Activated B cell treated with CpG ODN at 0.5 μM for 24 hours (primary cell): ENCODE measurements around the gene CEACAM1. TPM values are rescaled to one million over a fixed set of nuclear protein-coding genes. Genes with fewer than 3 reads are reported as not detected.

ENCODE experiments used
- ATAC-seq: fragments of 200-7000 bp; cut with Tn5 transposase; one replicate; pipeline ENCODE4 v1.10.0; 2021; ENCODE audit warnings: low read depth, mild to moderate bottlenecking, moderate library complexity
- CTCF ChIA-PET: fragments of 350-600 bp; sonication (Branson Sonifier 250); formaldehyde crosslinking; loops from one replicate; lab custom pipeline; 2021; ENCODE audit warnings: antibody characterized with exemption; lab: Charles Lee
- POLR2A ChIA-PET: fragments of 350-600 bp; sonication (Branson Sonifier 250); formaldehyde crosslinking; loops from one replicate; lab custom pipeline; 2021; ENCODE audit warnings: antibody characterized with exemption; lab: Charles Lee
- DNase-seq: peaks from one replicate; pipeline ENCODE4 v3.0.0; 2022
- H3K27ac Mint-ChIP-seq: one replicate; pipeline ENCODE4 v1.8.0; 2020; ENCODE audit warnings: mixed read lengths
- H3K27me3 Mint-ChIP-seq: one replicate; pipeline ENCODE4 v1.8.0; 2021; ENCODE audit warnings: mixed read lengths
- H3K36me3 Mint-ChIP-seq: one replicate; pipeline ENCODE4 v1.8.0; 2021; ENCODE audit warnings: low read depth, mixed read lengths
- H3K4me1 Mint-ChIP-seq: one replicate; pipeline ENCODE4 v1.8.0; 2021; ENCODE audit warnings: mixed read lengths
- H3K4me3 Mint-ChIP-seq: one replicate; pipeline ENCODE4 v1.8.0; 2020; ENCODE audit warnings: mild to moderate bottlenecking, mixed read lengths
- H3K9me3 Mint-ChIP-seq: one replicate; pipeline ENCODE4 v1.8.0; 2020; ENCODE audit warnings: mixed read lengths
- intact Hi-C: fragments of 100-400 bp; cut with micrococcal nuclease; formaldehyde crosslinking; loops from one replicate; pipeline ENCODE4 v1.15.1; 2024
- total RNA-seq: library from RNA; stranded (reverse); gene quantifications from 2 replicates; pipeline ENCODE4 v1.2.3, GENCODE V29; 2022
- TF ChIP-seq, protein P1 (sequence below): fragments of 200-600 bp; IDR thresholded peaks from one replicate; pipeline ENCODE4 v1.8.0; 2022; ENCODE audit warnings: antibody characterized with exemption, mild to moderate bottlenecking

CEACAM1 gene
- total RNA-seq, 1 donor from 2014 or later = 9.4 TPM

GRCh38 chr19:42521346-42522030 is 6.8 kb downstream of the CEACAM1 start:
- peaks cover 19% of the 10 kb centered on the region for H3K36me3 Mint-ChIP-seq
- TF ChIP-seq, protein P1, sequence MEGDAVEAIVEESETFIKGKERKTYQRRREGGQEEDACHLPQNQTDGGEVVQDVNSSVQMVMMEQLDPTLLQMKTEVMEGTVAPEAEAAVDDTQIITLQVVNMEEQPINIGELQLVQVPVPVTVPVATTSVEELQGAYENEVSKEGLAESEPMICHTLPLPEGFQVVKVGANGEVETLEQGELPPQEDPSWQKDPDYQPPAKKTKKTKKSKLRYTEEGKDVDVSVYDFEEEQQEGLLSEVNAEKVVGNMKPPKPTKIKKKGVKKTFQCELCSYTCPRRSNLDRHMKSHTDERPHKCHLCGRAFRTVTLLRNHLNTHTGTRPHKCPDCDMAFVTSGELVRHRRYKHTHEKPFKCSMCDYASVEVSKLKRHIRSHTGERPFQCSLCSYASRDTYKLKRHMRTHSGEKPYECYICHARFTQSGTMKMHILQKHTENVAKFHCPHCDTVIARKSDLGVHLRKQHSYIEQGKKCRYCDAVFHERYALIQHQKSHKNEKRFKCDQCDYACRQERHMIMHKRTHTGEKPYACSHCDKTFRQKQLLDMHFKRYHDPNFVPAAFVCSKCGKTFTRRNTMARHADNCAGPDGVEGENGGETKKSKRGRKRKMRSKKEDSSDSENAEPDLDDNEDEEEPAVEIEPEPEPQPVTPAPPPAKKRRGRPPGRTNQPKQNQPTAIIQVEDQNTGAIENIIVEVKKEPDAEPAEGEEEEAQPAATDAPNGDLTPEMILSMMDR = no peak
- no peak overlapping the region for H3K27ac Mint-ChIP-seq
- H3K4me1 Mint-ChIP-seq = peaks cover 22% of the 10 kb centered on the region
- intact Hi-C loops = no loop called here
- CTCF ChIA-PET = no interaction called here
- POLR2A ChIA-PET = interaction anchor here (1.6 kb wide), 1 partner anchor 55 kb away, joined by 4 read pairs; no protein-coding TSS in a partner anchor
- no peaks in the 10 kb centered on the region for H3K9me3 Mint-ChIP-seq
- no peaks in the 10 kb centered on the region for H3K27me3 Mint-ChIP-seq
- DNase-seq = no peak
- no peak overlapping the region for H3K4me3 Mint-ChIP-seq
- no peak for ATAC-seq

DNA sequence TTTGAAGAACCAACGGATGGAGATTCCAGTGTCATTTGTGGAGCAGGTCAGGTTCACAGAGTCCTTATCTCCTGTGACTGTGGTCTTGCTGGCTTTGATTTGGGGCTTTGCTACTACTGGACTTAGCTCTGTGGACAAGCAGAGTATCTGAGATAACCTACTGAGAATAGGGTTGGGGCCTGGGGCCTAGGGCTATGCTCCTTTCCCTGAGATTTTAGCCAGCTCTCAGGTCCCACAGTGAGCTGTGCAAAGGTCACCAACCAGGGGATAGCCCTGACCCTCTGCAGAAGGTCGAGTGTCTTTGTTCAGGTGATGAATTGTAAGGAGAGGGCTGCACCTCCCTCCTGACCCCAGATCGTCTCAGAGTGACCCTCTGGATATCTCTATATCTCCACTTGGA is 9.2 kb downstream of the CEACAM1 start:
- intact Hi-C loops = no loop called here
- Mint-ChIP-seq H3K27me3 (no peaks in the 10 kb centered on the region), H3K36me3 (peaks cover 19% of the 10 kb centered on the region), H3K27ac (no peak overlapping the region), H3K4me3 (no peak overlapping the region), H3K4me1 (peaks cover 16% of the 10 kb centered on the region), H3K9me3 (no peaks in the 10 kb centered on the region)
- CTCF ChIA-PET = interaction anchor here (1.3 kb wide), 1 partner anchor 10 kb away, joined by 4 read pairs; no protein-coding TSS in a partner anchor
- no peak for ATAC-seq
- POLR2A ChIA-PET = no interaction called here
- TF ChIP-seq, protein P1 = no peak
- no peak for DNase-seq

- H3K27ac Mint-ChIP-seq = no peak overlapping the region
- TF ChIP-seq, protein P1 = no peak
- ATAC-seq = no peak
- H3K4me3 Mint-ChIP-seq = no peak overlapping the region
- H3K27me3 Mint-ChIP-seq = no peaks in the 10 kb centered on the region
- no peaks in the 10 kb centered on the region for H3K9me3 Mint-ChIP-seq
- POLR2A ChIA-PET = no interaction called here
- peaks cover 19% of the 10 kb centered on the region for H3K36me3 Mint-ChIP-seq
- H3K4me1 Mint-ChIP-seq = peaks cover 27% of the 10 kb centered on the region
- DNase-seq = no peak
- intact Hi-C loops = no loop called here
- CTCF ChIA-PET = interaction anchor here (0.9 to 1.1 kb wide), 2 partner anchors 50 to 67 kb away, joined by 3 read pairs; no protein-coding TSS in a partner anchor
These were observed 11.5 kb downstream of the CEACAM1 start for GRCh38 chr19:42516771-42517170.

- ChIA-PET CTCF (no interaction called here), POLR2A (no interaction called here)
- Mint-ChIP-seq H3K4me3 (no peak overlapping the region), H3K27ac (no peak overlapping the region), H3K9me3 (no peaks in the 10 kb centered on the region), H3K36me3 (peaks cover 15% of the 10 kb centered on the region), H3K27me3 (no peaks in the 10 kb centered on the region), H3K4me1 (peaks cover 20% of the 10 kb centered on the region)
- no peak for DNase-seq
- TF ChIP-seq, protein P1 = no peak
- ATAC-seq = no peak
- intact Hi-C loops = no loop called here
These were observed 12.9 kb downstream of the CEACAM1 start for GRCh38 chr19:42515241-42515832.

DNA sequence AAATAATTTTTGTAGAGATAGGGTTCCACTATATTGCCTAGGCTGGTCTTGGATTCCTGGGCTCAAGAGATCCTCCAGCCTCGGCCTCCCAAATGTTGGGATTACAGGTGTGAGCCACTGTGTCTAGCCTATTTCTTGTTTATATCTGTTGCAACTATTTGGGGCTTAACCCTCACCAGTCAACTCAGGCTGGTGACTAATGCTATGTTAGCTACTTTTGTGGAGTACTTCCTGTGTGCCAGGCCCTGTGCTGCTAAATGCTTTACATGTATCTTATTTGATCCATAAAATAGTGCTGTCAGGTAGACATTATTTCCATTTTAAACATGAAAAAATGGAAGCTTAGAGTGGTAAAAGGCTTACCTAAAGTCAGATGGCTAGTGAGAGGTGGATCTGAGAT is 13.8 kb downstream of the CEACAM1 start:
- Mint-ChIP-seq H3K36me3 (peaks cover 15% of the 10 kb centered on the region), H3K27ac (no peak overlapping the region), H3K9me3 (no peaks in the 10 kb centered on the region), H3K4me1 (peaks cover 21% of the 10 kb centered on the region), H3K4me3 (no peak overlapping the region), H3K27me3 (no peaks in the 10 kb centered on the region)
- ATAC-seq (no peak), DNase-seq (no peak)
- TF ChIP-seq, protein P1 = no peak
- ChIA-PET CTCF (no interaction called here), POLR2A (no interaction called here)
- intact Hi-C loops = no loop called here
